Raji (cell line): ENCODE measurements around the gene DNAAF1.

Experiments
- POLR2A ChIP-seq: IDR thresholded peaks from 2 replicates; pipeline ENCODE4 v1.6.1; 2011; ENCODE audit warnings: low read depth, low read length, control low read depth; ENCODE audit not compliant: insufficient read depth

The DNAAF1 gene

GRCh38 chr16:84139628-84140258 is 5.4 kb upstream of the DNAAF1 start:
- no peak for TF ChIP-seq POLR2A

DNA sequence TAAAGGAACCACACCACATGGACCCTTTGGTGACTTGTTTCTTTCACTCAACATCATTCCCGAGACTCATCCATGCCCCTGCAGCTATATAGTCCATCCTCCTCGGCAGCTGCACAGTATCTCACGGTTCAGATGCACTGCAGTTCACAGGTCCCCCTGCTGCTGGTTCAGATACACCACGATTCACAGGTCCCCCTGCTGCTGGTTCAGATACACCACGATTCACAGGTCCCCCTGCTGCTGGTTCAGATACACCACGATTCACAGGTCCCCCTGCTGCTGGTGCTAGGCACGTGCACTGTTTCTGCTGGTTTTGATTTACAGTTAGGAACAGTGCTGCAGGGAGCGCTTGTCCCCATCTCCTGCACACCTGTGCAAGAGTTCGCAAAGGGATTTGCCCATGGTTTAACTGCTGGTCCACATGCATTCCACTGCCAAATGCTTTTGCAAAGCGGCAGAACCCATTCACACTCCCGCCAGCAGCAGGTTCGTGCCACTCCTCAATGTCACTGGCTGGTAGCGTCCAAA is 3.9 kb upstream of the DNAAF1 start:
- no peak for TF ChIP-seq POLR2A

- no peak for TF ChIP-seq POLR2A
These were observed 2.0 kb upstream of the DNAAF1 start for GRCh38 chr16:84143081-84143480.

- TF ChIP-seq POLR2A = no peak
These were observed 1.3 kb upstream of the DNAAF1 start for GRCh38 chr16:84143784-84144199.

GRCh38 chr16:84144209-84144858 is 774 bp upstream of the DNAAF1 start:
- TF ChIP-seq POLR2A = no peak

GRCh38 chr16:84150926-84151325 is 5.8 kb downstream of the DNAAF1 start:
- TF ChIP-seq POLR2A = no peak

GRCh38 chr16:84153660-84154214 is 8.6 kb downstream of the DNAAF1 start:
- no peak for TF ChIP-seq POLR2A

GRCh38 chr16:84155226-84155625 is 10.1 kb downstream of the DNAAF1 start:
- TF ChIP-seq POLR2A = no peak

DNA sequence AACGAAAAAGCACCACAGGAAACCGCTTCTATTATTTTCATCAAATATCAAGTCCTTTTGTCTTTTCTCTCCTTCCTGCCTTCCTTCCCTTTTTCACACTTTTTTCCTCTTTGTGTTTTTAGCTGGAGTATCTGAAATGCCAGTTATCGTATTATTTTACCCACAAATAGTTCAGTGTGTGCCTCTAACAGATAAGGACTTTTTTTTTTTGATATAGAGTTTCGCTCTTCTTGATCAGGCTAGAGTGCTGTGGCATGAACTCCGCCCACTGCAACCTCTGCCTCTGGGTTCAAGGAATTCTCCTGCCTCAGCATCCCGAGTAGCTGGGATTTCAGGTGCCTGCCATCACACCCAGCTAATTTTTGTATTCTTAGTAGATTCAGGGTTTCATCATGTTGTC is 10.7 kb downstream of the DNAAF1 start:
- no peak for TF ChIP-seq POLR2A

DNA sequence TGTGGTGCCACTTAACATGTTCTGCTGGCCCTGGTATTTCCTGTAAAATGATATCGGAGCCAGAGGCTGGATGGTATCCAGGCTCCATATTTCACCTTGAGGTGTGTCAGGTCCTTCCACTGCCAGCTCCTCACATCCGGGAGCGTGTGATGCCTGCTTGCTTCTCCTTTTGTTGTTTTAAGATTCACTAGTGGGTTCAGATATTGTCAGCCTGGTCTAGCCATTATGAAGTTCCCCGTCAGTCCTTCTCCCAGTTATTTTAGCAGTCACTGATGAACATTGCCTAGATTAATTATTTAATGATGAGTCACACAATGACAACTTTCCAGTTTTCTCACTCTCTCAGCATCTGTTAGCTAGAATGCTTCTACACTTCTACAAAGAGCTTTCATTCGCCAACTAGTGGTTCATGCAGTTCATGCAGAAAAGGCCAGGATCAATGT is 11.3 kb downstream of the DNAAF1 start:
- no peak for TF ChIP-seq POLR2A

- TF ChIP-seq POLR2A = no peak
These were observed 13.9 kb downstream of the DNAAF1 start for GRCh38 chr16:84159007-84159406.

GRCh38 chr16:84159800-84160199 is 14.7 kb downstream of the DNAAF1 start:
- TF ChIP-seq POLR2A = no peak

DNA sequence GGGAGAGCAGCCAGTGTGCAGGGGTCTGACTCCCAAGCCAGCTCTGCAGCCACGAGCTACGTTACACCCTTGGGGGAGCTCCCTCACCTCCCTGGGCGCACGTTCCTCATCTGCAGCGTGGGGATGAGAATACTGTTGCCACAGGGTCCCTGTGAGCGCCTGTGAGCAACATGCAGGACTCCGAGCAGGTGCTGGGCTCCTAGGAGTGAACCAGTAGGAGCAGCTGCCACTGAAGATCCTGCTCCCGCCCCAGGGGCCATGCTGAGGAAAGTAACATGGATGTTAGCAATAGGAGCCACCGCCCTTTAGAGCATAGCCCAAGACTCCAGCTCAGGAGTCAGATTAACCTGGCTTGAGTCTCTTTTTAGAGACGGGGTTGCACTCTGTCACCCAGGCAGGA is 15.9 kb downstream of the DNAAF1 start:
- TF ChIP-seq POLR2A = no peak

DNA sequence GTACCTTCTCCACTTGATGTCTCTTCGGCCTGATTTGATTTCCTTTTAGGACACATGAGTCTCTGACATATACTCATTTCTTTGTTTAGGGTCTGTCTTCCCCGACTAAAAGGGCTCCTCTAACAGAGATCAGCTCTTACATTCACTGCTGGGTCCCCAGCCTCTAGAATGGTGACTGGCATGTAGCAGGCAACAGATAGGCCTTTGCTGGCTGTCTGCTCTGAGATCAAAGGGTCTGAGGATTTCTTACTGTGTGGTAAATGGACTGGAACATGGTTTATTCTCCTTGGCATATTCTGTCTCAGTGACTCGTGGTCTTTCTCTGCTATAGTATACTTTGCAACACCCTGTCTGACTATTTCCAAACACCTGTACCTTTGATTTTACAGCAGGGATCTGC is 16.7 kb downstream of the DNAAF1 start:
- no peak for TF ChIP-seq POLR2A

GRCh38 chr16:84165746-84166145 is 20.6 kb downstream of the DNAAF1 start:
- TF ChIP-seq POLR2A = no peak
